ENCODE results near the gene CASP8AP2.
A peak's percentile ranks its signal among the peaks of the same experiment; 100 is the strongest.
"Not testable (repeated sequence)": the region's sequence is repeated elsewhere in the genome, so short reads cannot be mapped to it uniquely, and the experiment has no call there.

CASP8AP2 gene

DNA sequence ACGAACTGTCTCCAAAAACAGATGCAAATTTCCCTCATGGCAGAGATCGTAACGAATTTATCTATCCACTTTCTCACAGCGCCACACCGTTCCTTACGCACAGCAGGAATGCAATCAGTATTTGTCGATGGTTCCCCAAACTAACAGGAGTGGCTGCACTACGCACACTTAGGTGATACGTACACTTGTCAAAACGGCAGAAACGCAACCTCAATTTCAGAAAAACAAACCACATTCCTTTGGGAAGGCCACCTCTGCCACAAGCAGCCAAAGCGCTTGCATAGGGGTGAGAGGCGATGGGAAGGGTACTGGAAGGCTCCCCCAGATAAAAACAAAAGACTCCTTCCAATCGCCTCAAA is 10.7 kb upstream of the CASP8AP2 start:
- Histone ChIP-seq H3K27me3 (ENCODE audit: insufficient read depth, low read length) (no peaks in the 10 kb centered on the region), H3K4me1 (ENCODE audit: insufficient read depth, low read length, severe bottlenecking) (peaks cover 30% of the 10 kb centered on the region), H3K79me2 (ENCODE audit: insufficient read depth, low read length) (peaks cover 51% of the 10 kb centered on the region), H3K27ac (ENCODE audit: low read depth, low read length, poor library complexity, severe bottlenecking) (peak overlapping the region; percentile 63), H3K9me3 (ENCODE audit: low read length) (no peaks in the 10 kb centered on the region), H3K36me3 (ENCODE audit: insufficient read depth, low read length) (no peaks in the 10 kb centered on the region), H3F3A (ENCODE audit: insufficient read depth, low read length) (no peaks in the 10 kb centered on the region), H3K4me3 (ENCODE audit: low read depth, low read length, poor library complexity, severe bottlenecking) (peak overlapping the region; percentile 82), H4K20me1 (ENCODE audit: insufficient read depth, low read length) (no peaks in the 10 kb centered on the region), H3K9me2 (ENCODE audit: low read depth, low read length) (no peaks in the 10 kb centered on the region), H3K4me2 (ENCODE audit: low read length) (peak overlapping the region; percentile 81), H3K9ac (ENCODE audit: low read length) (peak overlapping the region; percentile 73), H2AFZ (ENCODE audit: low read length) (no peak overlapping the region)
- no peak for TF ChIP-seq EZH2 (IDR thresholded peaks at IDR 0.05; ENCODE audit: borderline replicate concordance, low read length)
- TF ChIP-seq, protein P1, sequence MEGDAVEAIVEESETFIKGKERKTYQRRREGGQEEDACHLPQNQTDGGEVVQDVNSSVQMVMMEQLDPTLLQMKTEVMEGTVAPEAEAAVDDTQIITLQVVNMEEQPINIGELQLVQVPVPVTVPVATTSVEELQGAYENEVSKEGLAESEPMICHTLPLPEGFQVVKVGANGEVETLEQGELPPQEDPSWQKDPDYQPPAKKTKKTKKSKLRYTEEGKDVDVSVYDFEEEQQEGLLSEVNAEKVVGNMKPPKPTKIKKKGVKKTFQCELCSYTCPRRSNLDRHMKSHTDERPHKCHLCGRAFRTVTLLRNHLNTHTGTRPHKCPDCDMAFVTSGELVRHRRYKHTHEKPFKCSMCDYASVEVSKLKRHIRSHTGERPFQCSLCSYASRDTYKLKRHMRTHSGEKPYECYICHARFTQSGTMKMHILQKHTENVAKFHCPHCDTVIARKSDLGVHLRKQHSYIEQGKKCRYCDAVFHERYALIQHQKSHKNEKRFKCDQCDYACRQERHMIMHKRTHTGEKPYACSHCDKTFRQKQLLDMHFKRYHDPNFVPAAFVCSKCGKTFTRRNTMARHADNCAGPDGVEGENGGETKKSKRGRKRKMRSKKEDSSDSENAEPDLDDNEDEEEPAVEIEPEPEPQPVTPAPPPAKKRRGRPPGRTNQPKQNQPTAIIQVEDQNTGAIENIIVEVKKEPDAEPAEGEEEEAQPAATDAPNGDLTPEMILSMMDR (IDR thresholded peaks at IDR 0.05; ENCODE audit: low read length) = no peak

DNA sequence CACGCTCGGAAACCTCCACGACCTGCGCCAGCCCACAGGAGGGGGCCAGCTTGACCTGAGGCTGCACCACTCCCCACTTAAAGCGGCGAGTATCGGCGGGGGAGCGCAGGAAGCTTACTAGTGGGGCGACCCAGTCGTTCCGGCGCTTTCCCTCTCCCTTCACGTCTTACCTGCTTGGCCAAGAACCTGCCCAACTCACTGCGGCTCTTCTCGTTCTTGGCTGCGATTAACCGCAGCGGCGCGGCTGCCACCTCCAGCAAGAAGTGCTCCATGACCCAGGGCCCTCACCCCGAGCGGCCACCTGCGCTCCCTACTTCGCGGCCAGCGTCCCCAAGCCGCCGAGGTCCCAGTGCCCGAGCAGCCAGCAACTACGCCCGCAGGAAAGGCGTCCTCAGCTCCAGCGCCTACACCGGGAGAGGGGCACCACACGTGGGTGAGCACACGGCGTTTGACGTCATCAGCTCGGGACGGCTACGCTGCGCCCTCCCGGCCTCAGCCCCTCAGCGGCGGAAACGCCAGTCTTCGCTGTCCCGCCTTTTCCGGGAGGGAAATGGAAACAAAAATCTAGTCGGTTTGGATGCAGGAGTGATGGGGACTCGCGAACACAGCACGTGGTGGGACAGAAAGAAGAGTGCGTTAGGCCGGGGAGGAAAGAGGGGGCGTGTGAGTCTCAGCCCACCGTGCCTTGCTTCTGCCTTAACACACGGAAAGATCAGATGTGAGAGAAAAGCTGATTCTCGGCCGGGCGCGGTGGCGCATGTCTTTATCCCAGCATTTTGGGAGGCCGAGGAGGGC is 10.1 kb upstream of the CASP8AP2 start, which contains the start of gene MDN1:
Gene MDN1, minus strand, starts transcription at position 459 of the 795 bp plus-strand sequence. Its CDS starts 187 bp downstream, at position 272.
- H3K36me3 ChIP-seq (ENCODE audit: insufficient read depth, low read length) = no peaks in the 10 kb centered on the region
- no peaks in the 10 kb centered on the region for H4K20me1 ChIP-seq (ENCODE audit: insufficient read depth, low read length)
- H3K27me3 ChIP-seq (ENCODE audit: insufficient read depth, low read length) = no peaks in the 10 kb centered on the region
- H3K27ac ChIP-seq (ENCODE audit: low read depth, low read length, poor library complexity, severe bottlenecking) = peak within 1 kb of the TSS; percentile 63
- peak within 1 kb of the TSS; percentile 81 for H3K4me2 ChIP-seq (ENCODE audit: low read length)
- H3F3A ChIP-seq (ENCODE audit: insufficient read depth, low read length) = no peaks in the 10 kb centered on the region
- H3K4me1 ChIP-seq (ENCODE audit: insufficient read depth, low read length, severe bottlenecking) = peaks cover 30% of the 10 kb centered on the region
- H3K9me3 ChIP-seq (ENCODE audit: low read length) = no peaks in the 10 kb centered on the region
- H2AFZ ChIP-seq (ENCODE audit: low read length) = no peak within 1 kb of the TSS
- TF ChIP-seq, protein P1 (IDR thresholded peaks at IDR 0.05; ENCODE audit: low read length) = no peak
- TF ChIP-seq EZH2 (IDR thresholded peaks at IDR 0.05; ENCODE audit: borderline replicate concordance, low read length) = no peak
- peak within 1 kb of the TSS; percentile 73 for H3K9ac ChIP-seq (ENCODE audit: low read length)
- H3K79me2 ChIP-seq (ENCODE audit: insufficient read depth, low read length) = peaks cover 45% of the 10 kb centered on the region
- H3K4me3 ChIP-seq (ENCODE audit: low read depth, low read length, poor library complexity, severe bottlenecking) = peak within 1 kb of the TSS; percentile 82
- no peaks in the 10 kb centered on the region for H3K9me2 ChIP-seq (ENCODE audit: low read depth, low read length)

DNA sequence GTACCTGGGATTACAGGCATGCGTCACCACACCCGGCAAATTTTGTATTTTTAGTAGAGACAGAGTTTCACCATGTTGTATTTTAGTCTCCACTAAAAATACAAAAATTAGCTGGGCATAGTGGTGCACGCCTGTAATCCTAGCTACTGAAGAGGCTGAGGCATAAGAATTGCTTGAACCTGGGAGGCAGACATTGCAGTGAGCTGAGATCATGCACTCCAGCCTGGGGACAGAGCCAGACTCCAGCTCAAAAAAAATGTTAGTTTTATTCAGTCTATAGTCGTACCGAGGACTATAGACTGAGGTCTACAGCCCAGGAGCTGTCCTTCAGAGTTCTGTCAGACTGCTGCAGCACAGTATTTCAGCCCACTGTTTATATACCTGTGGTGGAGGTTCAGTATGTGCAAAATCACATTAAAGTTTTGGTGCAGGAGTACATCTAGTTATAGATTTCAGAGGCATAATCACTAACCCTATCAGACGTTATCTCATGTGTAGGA is 3.6 kb upstream of the CASP8AP2 start:
- no peaks in the 10 kb centered on the region for H4K20me1 ChIP-seq (ENCODE audit: insufficient read depth, low read length)
- no peak overlapping the region for H3K27ac ChIP-seq (ENCODE audit: low read depth, low read length, poor library complexity, severe bottlenecking)
- no peaks in the 10 kb centered on the region for H3K27me3 ChIP-seq (ENCODE audit: insufficient read depth, low read length)
- H3K9ac ChIP-seq (ENCODE audit: low read length) = no peak overlapping the region
- TF ChIP-seq, protein P1 (IDR thresholded peaks at IDR 0.05; ENCODE audit: low read length) = no peak
- no peak for TF ChIP-seq EZH2 (IDR thresholded peaks at IDR 0.05; ENCODE audit: borderline replicate concordance, low read length)
- no peak overlapping the region for H3K4me3 ChIP-seq (ENCODE audit: low read depth, low read length, poor library complexity, severe bottlenecking)
- H3K4me2 ChIP-seq (ENCODE audit: low read length) = no peak overlapping the region
- H3K9me2 ChIP-seq (ENCODE audit: low read depth, low read length) = no peaks in the 10 kb centered on the region
- H3K9me3 ChIP-seq (ENCODE audit: low read length) = no peaks in the 10 kb centered on the region
- H2AFZ ChIP-seq (ENCODE audit: low read length) = no peak overlapping the region
- H3K4me1 ChIP-seq (ENCODE audit: insufficient read depth, low read length, severe bottlenecking) = peaks cover 8% of the 10 kb centered on the region
- peaks cover 5% of the 10 kb centered on the region; the same call in 1 of the 2 replicates for H3F3A ChIP-seq (ENCODE audit: insufficient read depth, low read length)
- H3K36me3 ChIP-seq (ENCODE audit: insufficient read depth, low read length) = peaks cover 1% of the 10 kb centered on the region
- H3K79me2 ChIP-seq (ENCODE audit: insufficient read depth, low read length) = peaks cover 10% of the 10 kb centered on the region

DNA sequence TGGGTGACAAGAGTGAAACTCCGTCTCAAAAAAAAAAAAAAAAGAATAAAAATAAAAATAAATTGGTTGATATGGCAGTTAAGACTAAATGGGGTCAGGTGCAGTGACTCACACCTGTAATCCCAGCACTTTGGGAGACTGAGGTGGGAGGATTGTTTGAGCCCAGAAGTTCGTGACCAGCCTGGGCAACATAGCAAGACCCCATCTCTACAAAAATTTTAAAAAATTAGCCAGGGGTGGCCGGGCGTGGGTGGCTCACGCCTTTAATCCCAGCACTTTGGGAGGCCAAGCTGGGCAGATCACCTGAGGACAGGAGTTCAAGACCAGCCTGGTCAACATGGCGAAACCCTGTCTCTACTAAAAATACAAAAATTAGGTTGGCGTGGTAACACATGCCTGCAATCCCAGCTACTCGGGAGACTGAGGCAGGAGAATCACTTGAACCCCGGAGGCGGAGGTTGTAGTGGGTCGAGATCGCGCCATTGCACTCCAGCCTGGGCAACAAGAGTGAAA is 1.1 kb upstream of the CASP8AP2 start:
- not testable (repeated sequence) for H3K27me3 ChIP-seq (ENCODE audit: insufficient read depth, low read length); H4K20me1 ChIP-seq (ENCODE audit: insufficient read depth, low read length); H3K9me3 ChIP-seq (ENCODE audit: low read length); H3K9me2 ChIP-seq (ENCODE audit: low read depth, low read length); H3F3A ChIP-seq (ENCODE audit: insufficient read depth, low read length)
- H3K9ac ChIP-seq (ENCODE audit: low read length) = peak overlapping the region; percentile 89
- H3K36me3 ChIP-seq (ENCODE audit: insufficient read depth, low read length) = peaks cover 23% of the 10 kb centered on the region
- peak overlapping the region; percentile 74 for H3K27ac ChIP-seq (ENCODE audit: low read depth, low read length, poor library complexity, severe bottlenecking)
- peaks cover 13% of the 10 kb centered on the region for H3K79me2 ChIP-seq (ENCODE audit: insufficient read depth, low read length)
- peak overlapping the region; percentile 80 for H3K4me2 ChIP-seq (ENCODE audit: low read length)
- peak overlapping the region; percentile 80 for H3K4me3 ChIP-seq (ENCODE audit: low read depth, low read length, poor library complexity, severe bottlenecking)
- H3K4me1 ChIP-seq (ENCODE audit: insufficient read depth, low read length, severe bottlenecking) = peaks cover 12% of the 10 kb centered on the region
- H2AFZ ChIP-seq (ENCODE audit: low read length) = peak overlapping the region; percentile 37; the same call in 1 of the 2 replicates

All from OCI-LY1 (cell line).